ENCODE data around the gene CFAP46. TPM values are rescaled to one million over a fixed set of nuclear protein-coding genes. Genes with fewer than 3 reads are reported as not detected.

The CFAP46 gene
- total and polyA plus RNA-seq, 2 experiments from 2014 or later = 0.20 to 0.22 TPM

GRCh38 chr10:132946806-132947546, 4.6 kb upstream of the CFAP46 start:
- no peaks in the 10 kb centered on the region for H3K36me3 ChIP-seq (ENCODE audit: low read depth)
- H3K4me3 ChIP-seq = no peak overlapping the region
- 58 to 61% methylated on average over 5 of the region's 5 CpGs for WGBS, 2 experiments (ENCODE audit: low coverage in 1 of 2, low lambda C conversion rate in 2 of 2, missing lambda C conversion rate in 2 of 2)
- H2AFZ ChIP-seq = no peak overlapping the region
- H3K4me1 ChIP-seq (ENCODE audit: insufficient read depth) = no peaks in the 10 kb centered on the region
- no peaks in the 10 kb centered on the region for H4K20me1 ChIP-seq (ENCODE audit: insufficient read depth)
- no peak overlapping the region for H3K4me2 ChIP-seq (ENCODE audit: unreplicated experiment)
- peaks cover 35% of the 10 kb centered on the region; the same call in 1 of the 2 replicates for H3K27me3 ChIP-seq (replicated peaks; ENCODE audit: insufficient read depth)
- no peaks in the 10 kb centered on the region for H3K79me2 ChIP-seq (ENCODE audit: insufficient read depth)
- H3K9me2 ChIP-seq (ENCODE audit: insufficient read depth) = no peaks in the 10 kb centered on the region
- H3K27ac ChIP-seq = no peak overlapping the region
- DNase-seq = no peak
- in situ Hi-C loops (cut with MboI) = no loop called here
- H3K9ac ChIP-seq = no peak overlapping the region
- TF ChIP-seq EZH2 (IDR thresholded peaks at IDR 0.05; ENCODE audit: insufficient read depth, poor library complexity, severe bottlenecking) (no peak), EZH2phosphoT487 (IDR thresholded peaks at IDR 0.05; ENCODE audit: insufficient read depth, low read depth) (no peak)
- no peaks in the 10 kb centered on the region for H3F3A ChIP-seq (ENCODE audit: insufficient read depth)
- no peaks in the 10 kb centered on the region for H3K9me3 ChIP-seq (ENCODE audit: low read depth)

- H3K9me2 ChIP-seq (ENCODE audit: insufficient read depth) = no peaks in the 10 kb centered on the region
- WGBS, 2 experiments (ENCODE audit: low coverage in 1 of 2, low lambda C conversion rate in 2 of 2, missing lambda C conversion rate in 2 of 2) = 71 to 89% methylated on average over 7 to 9 of the region's 9 CpGs
- no peaks in the 10 kb centered on the region for H3K9me3 ChIP-seq (ENCODE audit: low read depth)
- H3K4me1 ChIP-seq (ENCODE audit: insufficient read depth) = no peaks in the 10 kb centered on the region
- H3F3A ChIP-seq (ENCODE audit: insufficient read depth) = no peaks in the 10 kb centered on the region
- H3K4me3 ChIP-seq = no peak overlapping the region
- TF ChIP-seq EZH2 (IDR thresholded peaks at IDR 0.05; ENCODE audit: insufficient read depth, poor library complexity, severe bottlenecking) = no peak
- TF ChIP-seq EZH2phosphoT487 (IDR thresholded peaks at IDR 0.05; ENCODE audit: insufficient read depth, low read depth) = no peak
- no peak overlapping the region for H3K27ac ChIP-seq
- H3K79me2 ChIP-seq (ENCODE audit: insufficient read depth) = no peaks in the 10 kb centered on the region
- no peaks in the 10 kb centered on the region for H3K36me3 ChIP-seq (ENCODE audit: low read depth)
- H4K20me1 ChIP-seq (ENCODE audit: insufficient read depth) = no peaks in the 10 kb centered on the region
- peaks cover 34% of the 10 kb centered on the region; the same call in 1 of the 2 replicates for H3K27me3 ChIP-seq (replicated peaks; ENCODE audit: insufficient read depth)
- H3K4me2 ChIP-seq (ENCODE audit: unreplicated experiment) = no peak overlapping the region
- in situ Hi-C loops (cut with MboI) = no loop called here
- no peak overlapping the region for H3K9ac ChIP-seq
- no peak overlapping the region for H2AFZ ChIP-seq
- DNase-seq = no peak
Observed at GRCh38 chr10:132946311-132946710, 3.9 kb upstream of the CFAP46 start.

GRCh38 chr10:132945894-132946255, 3.5 kb upstream of the CFAP46 start:
- Histone ChIP-seq H3K36me3 (ENCODE audit: low read depth) (no peaks in the 10 kb centered on the region), H3K27me3 (replicated peaks; ENCODE audit: insufficient read depth) (peaks cover 32% of the 10 kb centered on the region; the same call in 1 of the 2 replicates), H3F3A (ENCODE audit: insufficient read depth) (no peaks in the 10 kb centered on the region), H2AFZ (no peak overlapping the region), H3K4me3 (no peak overlapping the region), H3K9me2 (ENCODE audit: insufficient read depth) (no peaks in the 10 kb centered on the region), H3K4me2 (ENCODE audit: unreplicated experiment) (no peak overlapping the region), H3K9me3 (ENCODE audit: low read depth) (no peaks in the 10 kb centered on the region), H3K9ac (no peak overlapping the region), H3K79me2 (ENCODE audit: insufficient read depth) (no peaks in the 10 kb centered on the region), H3K4me1 (ENCODE audit: insufficient read depth) (no peaks in the 10 kb centered on the region), H3K27ac (no peak overlapping the region), H4K20me1 (ENCODE audit: insufficient read depth) (no peaks in the 10 kb centered on the region)
- in situ Hi-C loops (cut with MboI) = no loop called here
- 58 to 65% methylated on average over 5 of the region's 5 CpGs for WGBS, 2 experiments (ENCODE audit: low coverage in 1 of 2, low lambda C conversion rate in 2 of 2, missing lambda C conversion rate in 2 of 2)
- DNase-seq = no peak
- TF ChIP-seq EZH2 (IDR thresholded peaks at IDR 0.05; ENCODE audit: insufficient read depth, poor library complexity, severe bottlenecking) = no peak

GRCh38 chr10:132945125-132945893, 2.9 kb upstream of the CFAP46 start:
- Histone ChIP-seq H3K4me1 (ENCODE audit: insufficient read depth) (no peaks in the 10 kb centered on the region), H3K9ac (no peak overlapping the region), H4K20me1 (ENCODE audit: insufficient read depth) (no peaks in the 10 kb centered on the region), H3K79me2 (ENCODE audit: insufficient read depth) (no peaks in the 10 kb centered on the region), H3K27me3 (replicated peaks; ENCODE audit: insufficient read depth) (peaks cover 26% of the 10 kb centered on the region; the same call in 1 of the 2 replicates), H2AFZ (no peak overlapping the region), H3K9me3 (ENCODE audit: low read depth) (no peaks in the 10 kb centered on the region), H3K9me2 (ENCODE audit: insufficient read depth) (no peaks in the 10 kb centered on the region), H3K4me3 (no peak overlapping the region), H3F3A (ENCODE audit: insufficient read depth) (no peaks in the 10 kb centered on the region), H3K27ac (no peak overlapping the region), H3K4me2 (ENCODE audit: unreplicated experiment) (no peak overlapping the region), H3K36me3 (ENCODE audit: low read depth) (no peaks in the 10 kb centered on the region)
- 66 to 71% methylated on average over 24 of the region's 25 CpGs for WGBS, 2 experiments (ENCODE audit: low coverage in 1 of 2, low lambda C conversion rate in 2 of 2, missing lambda C conversion rate in 2 of 2)
- in situ Hi-C loops (cut with MboI) = no loop called here
- no peak for TF ChIP-seq EZH2 (IDR thresholded peaks at IDR 0.05; ENCODE audit: insufficient read depth, poor library complexity, severe bottlenecking)
- DNase-seq = no peak

All from GM23248 (cell line).